D341Med (cell line): Measurements from ENCODE around the gene HSPA1L.
"Not testable (repeated sequence)": the region's sequence is repeated elsewhere in the genome, so short reads cannot be mapped to it uniquely, and the experiment has no call there.

Source experiments
- DNase-seq: peaks from one replicate; pipeline ENCODE4 v3.0.0; 2012; ENCODE audit warnings: low spot score

Gene HSPA1L

DNA sequence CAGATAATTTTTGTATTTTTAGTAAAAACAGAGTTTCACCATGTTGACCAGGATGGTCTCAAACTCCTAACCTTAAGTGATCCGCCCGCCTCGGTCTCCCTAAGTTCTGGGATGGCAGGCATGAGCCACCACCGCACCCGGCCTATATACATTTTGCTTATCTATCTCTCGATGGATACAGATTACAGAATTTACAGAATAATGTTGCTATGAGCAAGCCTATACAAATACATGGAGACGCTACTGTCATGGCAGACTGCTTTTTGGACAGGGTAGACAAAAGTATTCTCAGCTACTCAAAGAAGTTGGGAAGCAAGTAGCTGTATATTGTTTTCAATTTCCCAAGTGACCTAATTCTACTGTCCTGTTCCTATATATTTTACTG, 1.6 kb downstream of the HSPA1L start:
- DNase-seq = no peak

DNA sequence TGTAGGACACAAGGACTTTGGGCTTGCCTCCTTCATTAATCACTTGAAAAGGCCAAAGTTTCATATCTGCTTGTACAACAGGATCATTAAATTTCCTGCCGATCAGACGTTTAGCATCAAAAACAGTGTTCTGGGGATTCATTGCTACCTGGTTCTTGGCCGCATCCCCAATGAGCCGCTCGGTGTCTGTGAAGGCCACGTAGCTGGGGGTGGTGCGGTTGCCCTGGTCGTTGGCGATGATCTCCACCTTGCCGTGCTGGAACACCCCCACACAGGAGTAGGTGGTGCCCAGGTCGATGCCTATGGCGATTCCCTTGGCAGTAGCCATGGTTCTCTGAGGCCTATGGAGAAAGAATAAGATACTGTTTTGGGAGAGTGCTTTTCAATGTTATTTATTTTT, 3.4 kb downstream of the HSPA1L start:
- no peak for DNase-seq

DNA sequence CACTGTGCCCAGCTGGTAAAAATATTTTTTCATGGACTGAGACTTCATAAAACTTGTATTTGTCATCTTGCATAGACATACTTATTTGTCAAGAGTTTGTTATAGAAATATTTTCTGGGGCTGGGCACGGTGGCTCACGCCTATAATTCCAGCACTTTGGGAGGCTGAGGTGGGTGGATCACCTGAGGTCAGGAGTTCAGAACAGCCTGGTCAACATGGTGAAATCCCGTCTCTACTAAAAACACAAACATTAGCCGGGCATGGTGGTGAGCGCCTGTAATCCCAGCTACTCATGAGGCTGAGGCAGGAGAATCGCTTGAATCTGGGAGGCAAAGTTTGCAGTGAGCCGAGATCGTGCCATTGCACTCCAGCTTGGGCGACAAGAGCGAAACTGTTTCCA, 6.5 kb downstream of the HSPA1L start:
- not testable (repeated sequence) for DNase-seq

DNA sequence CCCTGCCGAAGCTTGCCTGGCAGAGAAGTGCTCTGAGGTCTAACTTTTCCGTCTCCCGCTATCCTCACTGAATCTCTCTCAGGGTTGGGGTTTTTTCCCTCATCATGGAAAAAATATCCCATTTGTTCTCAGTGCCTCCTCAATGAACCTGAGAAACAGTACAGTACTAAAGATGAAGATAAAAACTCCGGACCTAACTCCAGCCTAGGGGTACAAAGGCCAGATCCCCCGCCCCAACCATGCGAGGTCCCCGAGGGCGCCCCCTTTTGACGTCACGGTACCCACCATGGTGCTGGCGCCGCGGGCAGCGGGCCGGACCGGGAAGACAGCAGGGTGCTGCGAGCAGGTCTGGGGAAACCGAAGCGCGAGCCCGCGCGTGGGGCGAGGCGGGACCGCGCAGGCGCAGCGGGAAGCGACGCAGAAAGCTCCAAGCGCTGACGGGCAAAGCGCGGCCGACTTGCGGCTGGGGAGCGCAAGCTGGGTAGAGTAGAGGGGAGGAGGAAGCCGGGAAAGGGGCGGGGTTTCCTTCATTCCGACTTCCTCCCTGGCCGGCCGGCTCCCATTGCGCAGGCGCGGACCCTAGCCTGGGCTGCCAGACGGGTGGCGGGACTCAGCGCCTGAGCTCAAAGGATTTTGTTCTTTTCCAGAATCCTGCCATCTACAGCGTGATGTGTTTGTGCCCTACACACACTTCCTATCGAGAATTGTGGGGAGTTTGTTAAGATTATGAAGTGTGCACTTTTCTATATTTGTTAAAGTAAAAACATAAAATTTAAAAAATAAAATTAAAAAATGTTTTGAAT, 8.4 kb downstream of the HSPA1L start, which contains the start of gene LSM2:
Gene LSM2 (minus strand): TSS at position 497 of the 803 bp plus-strand sequence. CDS start 209 bp downstream, at position 288.
- DNase-seq = peak; percentile 100

DNA sequence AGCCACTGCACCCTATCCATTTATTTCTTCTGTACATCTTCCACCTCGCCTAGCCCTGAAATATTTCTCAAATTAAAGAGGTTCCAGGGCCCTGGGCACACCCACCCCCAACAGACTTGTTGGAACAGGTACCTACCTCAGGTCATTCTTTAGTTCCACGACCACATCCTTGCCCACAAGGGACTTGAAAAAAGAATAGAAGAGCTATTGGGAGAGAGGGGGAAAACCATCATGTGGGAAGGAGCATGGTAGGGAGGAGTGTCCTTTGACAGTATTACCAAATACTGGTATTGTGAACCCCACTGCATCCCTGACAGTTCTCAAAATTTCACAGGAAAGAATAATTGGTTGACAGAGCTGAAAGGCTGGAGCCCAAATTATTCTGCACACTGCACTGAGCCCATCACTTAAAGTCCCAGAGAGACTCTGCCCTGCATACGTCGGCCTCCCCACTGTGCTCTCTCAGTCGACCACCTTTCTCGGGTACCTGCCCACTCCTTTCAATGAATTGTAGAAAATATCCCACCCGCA, 9.1 kb downstream of the HSPA1L start:
- no peak for DNase-seq

DNA sequence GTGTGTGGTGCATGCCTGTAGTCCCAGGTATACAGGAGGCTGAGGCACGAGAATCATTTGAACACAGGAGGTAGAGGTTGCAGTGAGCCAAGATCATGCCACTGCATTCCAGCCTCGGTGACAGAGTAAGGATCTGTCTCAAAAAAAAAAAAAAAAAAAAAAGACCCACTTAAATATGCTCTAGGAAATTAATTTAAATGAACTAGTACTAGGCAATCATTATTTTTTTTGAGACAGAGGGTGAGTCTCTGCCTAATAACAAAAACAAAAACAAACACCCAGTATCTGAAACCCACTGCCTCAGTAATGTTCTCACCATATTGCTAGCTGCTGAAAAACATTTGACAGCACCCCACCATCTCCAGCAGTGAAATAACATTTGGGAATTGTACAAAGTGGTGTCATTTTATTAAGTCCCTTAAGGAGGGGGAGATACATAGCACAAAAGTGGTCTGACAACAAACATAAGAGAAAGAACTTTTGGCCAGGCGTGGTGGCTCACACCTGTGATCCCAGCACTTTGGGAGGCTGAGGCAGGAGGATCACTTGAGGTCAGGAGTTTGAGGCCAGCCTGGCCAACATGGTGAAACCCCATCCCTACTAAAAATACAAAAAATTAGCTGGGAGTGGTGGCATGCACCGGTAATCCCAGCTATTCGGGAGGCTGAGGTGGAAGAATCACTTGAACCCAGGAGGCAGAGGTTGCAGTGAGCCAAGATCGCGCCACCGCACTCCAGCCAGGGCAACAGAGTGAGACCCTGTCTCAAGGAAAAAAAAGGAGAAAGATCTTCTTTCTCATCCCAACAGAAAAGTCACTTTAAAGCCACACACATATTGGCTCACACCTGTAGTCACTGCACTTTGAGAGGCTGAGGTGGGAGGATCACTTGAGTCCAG, 13.8 kb downstream of the HSPA1L start:
- DNase-seq = not testable (repeated sequence)

DNA sequence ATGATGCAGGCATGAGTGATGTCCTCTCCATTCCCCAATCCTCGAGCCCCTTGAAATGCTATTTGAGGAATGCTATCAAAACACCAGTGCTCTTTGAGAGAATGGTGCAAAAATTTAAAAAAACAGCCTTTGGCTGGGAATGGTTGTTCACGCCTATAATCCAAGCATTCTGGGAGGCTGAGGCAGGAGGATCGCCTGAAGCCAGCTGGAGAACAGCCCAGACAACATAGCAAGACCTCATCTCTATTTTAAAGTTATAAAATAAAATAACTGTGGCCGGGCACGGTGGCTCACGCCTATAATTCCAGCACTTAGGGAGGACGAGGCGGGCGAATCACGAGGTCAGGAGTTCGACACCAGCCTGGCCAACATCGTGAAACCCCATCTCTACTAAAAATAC, 15.3 kb downstream of the HSPA1L start:
- DNase-seq = no peak

DNA sequence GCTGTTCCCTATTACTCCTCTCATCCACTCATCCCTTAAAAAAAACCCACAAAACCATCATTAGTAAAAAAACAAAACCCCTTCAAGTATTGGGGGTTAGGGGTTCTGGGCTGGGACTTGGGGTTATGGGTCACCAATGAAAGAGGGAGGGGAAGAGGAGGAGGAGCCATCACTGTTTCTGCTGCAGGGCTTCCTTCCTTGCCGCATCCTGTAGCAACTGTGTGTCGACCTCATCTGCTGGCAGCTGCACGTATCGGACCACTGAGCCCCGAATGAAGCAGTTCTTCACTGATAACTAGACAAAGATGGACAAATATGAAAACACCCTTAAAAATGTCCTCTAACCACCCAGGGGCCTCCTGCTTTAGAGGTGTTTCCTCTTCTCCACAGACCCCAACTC, 17.5 kb downstream of the HSPA1L start:
- DNase-seq = no peak

DNA sequence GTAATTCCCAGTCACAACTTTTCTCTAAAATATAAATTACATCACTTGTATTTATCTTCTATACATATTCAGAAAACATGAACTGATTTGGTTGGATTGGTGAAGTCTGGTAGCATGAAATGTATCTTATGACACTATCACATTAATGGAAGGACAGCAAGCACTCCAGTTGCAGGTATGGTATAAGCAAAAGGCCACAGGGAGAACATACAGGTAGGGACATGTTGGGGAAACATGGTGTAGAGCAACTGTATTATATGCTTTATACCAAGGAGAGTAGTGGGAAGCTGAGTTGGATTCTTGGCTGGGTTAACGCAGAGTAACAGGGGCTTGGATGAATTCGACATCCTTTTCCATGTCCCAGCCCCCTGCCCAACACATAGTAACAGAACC, 18.1 kb downstream of the HSPA1L start:
- DNase-seq = no peak

DNA sequence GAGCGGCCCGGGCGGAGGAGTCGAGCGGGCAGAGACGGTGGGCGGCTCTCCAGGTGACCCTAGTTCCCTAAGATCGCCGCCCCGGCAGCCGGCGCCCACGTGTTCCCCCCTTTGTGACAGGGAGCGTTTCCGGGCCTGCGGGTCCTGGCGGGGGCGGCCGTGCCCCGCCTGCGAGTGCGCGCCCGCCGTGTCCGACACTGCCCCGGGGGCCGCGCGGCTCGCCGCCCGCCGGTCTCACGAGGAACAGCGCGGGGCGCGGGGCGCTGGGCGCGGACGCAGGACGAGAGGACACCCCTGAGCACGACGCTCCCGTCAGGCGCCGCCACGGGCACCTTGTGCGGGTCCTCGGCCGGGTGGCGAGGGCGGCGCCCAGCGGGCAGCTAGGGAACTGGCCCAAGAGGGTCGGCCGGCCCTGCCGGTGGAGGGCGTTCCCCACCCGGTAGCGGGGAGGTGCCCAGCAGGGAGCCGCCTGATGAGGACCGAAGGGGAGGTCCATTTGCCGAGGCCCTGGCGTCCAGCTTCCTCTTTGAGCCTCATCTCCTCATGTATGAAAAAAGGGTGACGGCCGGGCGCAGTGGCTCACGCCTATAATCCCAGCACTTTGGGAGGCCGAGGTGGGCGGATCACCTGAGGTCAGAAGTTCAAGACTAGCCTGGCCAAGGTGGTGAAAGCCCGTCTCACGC, 19.3 kb downstream of the HSPA1L start, which contains the start of gene VARS1:
Gene VARS1 (minus strand): TSS at position 137 of the 683 bp plus-strand sequence. CDS start 535 bp downstream, outside the sequence.
- DNase-seq = peak; percentile 97

DNA sequence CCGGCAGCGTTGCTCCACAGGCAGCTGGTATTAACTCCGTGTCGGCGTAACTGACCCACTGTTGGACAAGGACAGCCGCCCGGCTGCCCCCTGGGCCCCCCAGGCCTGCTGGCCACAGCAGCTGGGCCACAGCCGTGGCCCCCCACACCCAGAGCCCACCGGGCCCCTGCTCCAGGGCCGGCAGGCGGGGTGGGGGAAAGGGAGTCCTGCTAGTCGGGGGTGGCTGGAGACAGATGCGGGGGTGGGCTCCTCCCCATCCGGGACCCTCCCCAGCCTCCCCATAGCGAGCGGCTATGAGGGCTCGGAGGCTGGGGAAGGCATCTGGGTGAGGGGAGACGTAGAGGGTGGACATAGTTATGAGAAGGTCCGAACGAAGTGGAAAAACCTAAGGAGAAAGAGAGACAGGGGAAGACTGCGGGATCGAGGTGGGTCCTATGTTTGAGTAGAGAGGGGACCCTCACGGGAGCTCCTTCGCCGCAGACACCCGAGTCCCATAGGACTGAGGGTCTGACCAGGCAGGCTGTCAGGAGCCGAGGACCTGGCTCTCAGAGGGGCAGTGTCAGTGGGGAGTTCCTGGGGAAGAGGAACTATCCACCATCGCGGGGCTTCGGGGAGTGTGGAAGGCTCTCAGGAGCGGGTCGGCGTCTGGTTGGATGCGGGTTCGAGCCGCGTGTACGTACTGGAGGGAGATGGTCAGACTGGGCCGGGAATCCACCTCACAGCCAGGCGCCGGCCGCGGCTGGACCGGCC, 20.0 kb downstream of the HSPA1L start:
- peak; percentile 52 for DNase-seq

DNA sequence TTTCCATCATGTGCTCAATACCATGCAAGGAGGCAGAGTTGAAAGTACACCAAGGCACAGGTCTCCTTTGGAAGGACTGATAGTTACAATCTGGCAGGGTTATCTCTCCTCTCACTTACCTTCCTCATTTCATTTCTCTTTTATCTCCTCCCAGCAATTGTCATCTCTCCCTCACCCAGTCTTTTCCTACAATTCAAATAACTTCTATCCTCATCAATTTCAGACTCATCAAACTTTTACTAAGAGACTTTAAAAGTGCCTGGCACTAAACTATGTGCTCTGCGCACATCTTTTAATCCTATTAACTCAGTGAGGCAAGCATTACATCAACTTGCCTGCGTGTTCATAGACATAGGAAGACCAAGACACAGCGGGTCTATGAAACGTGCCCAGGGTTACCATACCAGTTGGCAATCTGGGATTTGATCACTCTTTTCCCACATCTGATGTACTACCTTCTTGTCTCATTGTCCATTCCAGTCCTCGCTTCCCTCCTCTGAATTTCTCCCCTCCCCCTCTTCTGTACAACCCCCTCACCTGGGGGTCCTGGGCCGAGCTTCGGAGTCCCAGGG, 20.7 kb downstream of the HSPA1L start:
- peak; percentile 61 for DNase-seq

DNA sequence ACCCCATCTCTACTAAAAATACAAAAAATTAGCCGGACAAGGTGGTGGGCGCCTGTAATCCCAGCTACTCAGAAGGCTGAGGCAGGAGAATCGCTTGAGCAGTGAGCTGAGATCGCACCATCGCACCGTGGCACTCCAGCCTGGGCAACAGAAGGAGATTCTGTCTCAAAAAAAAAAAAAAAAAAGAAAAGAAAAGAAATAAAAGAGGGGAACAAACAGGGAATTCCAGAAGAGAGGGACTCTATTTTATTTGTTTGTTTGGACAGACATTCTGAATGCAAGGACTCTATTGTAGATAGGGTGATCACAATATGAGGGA, 21.2 kb downstream of the HSPA1L start:
- DNase-seq = not testable (repeated sequence)

DNA sequence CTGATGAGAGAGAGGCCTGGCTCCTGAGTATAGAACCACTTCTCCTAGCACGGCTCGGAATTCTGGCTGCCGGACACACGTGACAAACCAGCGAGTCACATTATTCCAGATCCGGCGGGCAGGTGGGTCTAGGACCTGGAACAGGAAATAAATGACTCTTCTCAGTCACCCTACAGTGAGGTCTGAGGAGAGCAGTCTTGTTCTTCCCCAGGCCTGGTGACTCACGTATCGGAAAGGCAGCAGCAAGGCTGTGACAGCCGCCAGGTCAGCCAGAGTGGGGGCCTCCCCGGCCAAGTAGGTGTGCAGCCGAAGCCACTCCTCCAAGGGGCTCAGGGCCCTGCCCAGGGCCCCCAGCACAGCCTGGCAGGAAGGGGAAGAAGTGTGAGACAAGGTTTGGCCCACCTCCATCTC, 22.3 kb downstream of the HSPA1L start:
- no peak for DNase-seq

DNA sequence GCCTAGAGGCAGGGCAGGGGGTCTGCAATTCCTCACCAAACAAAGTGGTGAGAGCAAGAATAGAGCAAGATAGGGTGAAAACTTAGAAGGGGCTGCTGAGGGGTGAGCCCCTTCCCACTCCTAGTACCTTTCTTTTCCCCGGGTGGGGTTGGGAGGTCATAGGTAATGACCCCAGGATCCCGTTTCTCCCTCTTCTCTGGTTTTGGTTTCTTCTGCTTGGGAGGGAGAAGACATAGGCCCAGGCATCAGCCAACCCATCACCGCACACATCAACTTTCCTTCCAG, 23.1 kb downstream of the HSPA1L start:
- DNase-seq = no peak

DNA sequence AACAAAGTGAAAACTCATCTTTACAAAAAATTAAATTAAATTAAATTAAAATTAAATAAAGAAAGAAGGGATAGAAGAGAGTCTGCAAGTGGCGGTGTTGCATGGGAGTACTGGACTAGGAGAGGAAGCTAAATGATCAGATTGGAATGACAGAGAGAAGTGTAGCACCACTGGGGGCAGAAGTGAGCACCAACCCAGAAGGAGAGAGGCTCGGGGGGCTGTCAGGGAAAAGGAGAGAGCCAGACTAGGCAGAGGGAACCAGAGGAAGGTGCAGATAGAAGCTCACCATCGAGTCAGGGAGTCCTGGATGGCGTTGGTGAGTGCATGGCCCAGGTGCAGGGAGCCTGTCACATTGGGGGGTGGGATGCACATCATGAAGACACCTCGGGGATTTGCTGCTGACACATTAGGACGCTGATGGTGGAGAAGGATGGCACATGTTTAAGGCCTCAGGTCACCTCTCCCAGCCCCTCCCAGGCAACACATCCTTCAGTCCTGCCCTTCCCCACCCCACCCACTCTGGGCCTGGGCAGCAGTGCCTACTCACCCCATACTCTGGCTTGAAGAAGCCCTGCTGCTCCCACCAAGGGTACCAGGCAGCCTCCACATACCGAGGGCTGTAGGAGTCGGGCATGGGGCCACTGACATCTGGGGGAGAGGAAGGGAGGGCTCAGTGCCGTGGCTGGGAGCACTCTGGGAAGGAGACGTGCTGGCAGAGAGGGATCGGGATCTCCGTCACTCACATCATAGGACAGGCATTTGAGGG, 23.6 kb downstream of the HSPA1L start:
- DNase-seq = peak; percentile 81

DNA sequence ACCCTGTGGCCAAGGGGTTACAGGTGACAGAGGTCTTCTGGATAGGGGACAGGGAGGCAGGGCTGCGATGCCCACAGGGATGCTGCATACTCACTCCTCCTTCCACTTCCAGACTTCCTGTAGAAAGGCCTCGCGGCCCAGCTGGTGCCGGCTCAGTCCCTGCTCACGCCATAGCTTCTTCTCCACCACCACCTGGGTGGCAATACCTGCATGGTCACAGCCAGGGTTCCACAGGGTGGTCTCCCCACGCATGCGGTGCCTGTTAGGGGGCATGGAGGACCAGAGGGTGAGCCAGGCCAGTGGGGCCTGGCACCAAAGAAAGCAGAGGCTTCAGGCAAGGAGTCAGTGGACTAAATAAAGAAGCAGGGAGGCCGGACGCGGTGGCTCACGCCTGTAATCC, 29.6 kb downstream of the HSPA1L start:
- no peak for DNase-seq

DNA sequence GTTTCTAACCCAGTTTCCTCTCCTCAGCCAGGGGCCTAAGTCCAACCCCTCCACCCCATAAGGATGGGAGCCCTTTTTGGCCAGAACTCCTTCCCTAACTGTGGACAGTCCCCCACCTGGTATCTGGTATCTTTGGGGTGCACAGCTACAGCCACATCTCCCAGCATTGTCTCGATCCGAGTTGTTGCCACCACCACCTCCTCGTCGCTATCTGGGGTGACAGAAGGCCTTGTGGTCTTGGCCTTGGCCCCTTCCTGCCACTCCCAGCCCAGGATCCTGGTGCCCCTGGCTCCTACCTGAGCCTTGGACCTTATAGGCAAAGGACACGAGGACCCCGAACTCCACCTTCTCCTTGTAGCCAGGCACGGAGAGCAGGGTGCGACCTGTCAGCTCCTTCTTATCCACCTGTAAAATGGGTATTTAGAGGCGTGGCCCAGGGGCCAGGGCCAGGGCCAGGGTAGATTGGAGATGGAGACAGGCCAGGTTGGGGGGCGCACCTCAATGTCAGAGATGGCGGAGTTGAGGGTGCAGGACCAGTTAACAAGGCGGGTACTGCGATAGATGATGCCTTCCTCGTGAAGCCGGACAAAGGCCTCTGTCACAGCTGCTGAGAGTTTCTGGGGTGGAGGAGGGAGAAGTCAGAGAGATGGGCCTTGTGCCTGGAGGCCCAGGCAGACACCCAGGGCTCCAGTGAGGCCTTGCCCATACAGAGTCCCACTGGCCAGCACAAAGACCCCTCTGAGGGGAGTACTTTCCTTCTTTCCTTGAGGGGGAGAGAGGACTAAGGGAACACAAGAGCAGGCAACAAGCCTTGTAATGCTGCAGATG, 30.8 kb downstream of the HSPA1L start:
- peak; percentile 8 for DNase-seq

DNA sequence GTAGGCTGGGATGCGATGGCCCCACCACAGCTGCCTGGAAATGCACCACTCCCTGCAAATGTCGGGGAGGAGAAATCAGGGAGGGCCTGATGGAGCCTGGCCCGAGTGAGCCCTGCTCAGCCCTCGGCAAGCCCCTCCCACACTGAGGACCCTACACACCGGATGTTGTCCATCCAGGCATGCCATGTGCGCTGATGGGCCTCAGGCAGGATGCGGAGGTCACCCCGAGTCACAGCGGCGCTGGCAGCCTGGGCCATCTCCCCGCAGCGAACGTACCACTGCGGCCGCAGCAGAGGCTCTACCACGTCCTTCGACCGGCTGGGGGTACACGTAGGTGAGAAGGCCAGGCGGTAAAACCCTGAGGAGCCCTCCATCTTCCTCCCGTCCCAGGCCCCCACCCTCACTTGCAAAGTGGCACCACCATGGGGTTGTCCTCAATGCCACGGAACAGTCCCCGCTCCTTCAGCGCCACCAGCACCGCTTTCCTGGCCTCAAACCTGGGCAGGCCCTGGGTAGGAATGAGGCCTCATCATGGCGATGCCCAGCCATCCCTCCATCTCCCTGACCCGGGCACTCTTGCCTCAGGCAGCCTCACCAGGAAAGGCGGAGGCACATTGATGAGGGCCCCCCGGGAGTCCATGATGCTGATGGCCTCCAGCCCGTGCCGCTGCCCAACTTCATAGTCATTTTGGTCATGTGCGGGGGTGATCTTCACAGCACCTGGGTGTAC, 32.8 kb downstream of the HSPA1L start:
- DNase-seq = no peak
